CD14-positive monocyte (primary cell): ENCODE measurements around the gene CCDC50. TPM values are rescaled to one million over a fixed set of nuclear protein-coding genes. Genes with fewer than 3 reads are reported as not detected.

Experiments used
- DNase-seq, 3 donors: peaks; one replicate each; pipeline ENCODE4 v3.0.0-alpha.2; 2011 to 2022
- H2AFZ ChIP-seq: 2 replicates; pipeline ENCODE4 v1.6.0; 2012; ENCODE audit warnings: mild to moderate bottlenecking, low read depth, low read length, inconsistent platforms; ENCODE audit not compliant: insufficient read depth, poor library complexity, severe bottlenecking
- H3K27ac ChIP-seq, 2 donors: 1 replicate in 1 of 2; 2 replicates in 1 of 2; pipeline ENCODE4 v1.5.1; 2012 to 2013; ENCODE audit warnings: low read length in 2 of 2, control low read depth in 1 of 2, inconsistent platforms in 1 of 2, low read depth in 1 of 2, mild to moderate bottlenecking in 1 of 2
- H3K27me3 ChIP-seq, 2 donors: one replicate each; pipeline versions ENCODE4 v1.6.0 to v1.6.1; 2011 to 2013; ENCODE audit warnings: low read length in 2 of 2; ENCODE audit not compliant: control insufficient read depth in 2 of 2, insufficient read depth in 2 of 2
- H3K36me3 ChIP-seq, 2 donors: replicated peaks in 1 of 2; 1 replicate in 1 of 2; 2 replicates in 1 of 2; pipeline versions ENCODE4 v1.5.1 to v1.6.1; 2012 to 2013; ENCODE audit warnings: low read length in 2 of 2, control low read depth in 1 of 2, inconsistent platforms in 1 of 2, mild to moderate bottlenecking in 1 of 2; ENCODE audit not compliant: insufficient read depth in 2 of 2, control insufficient read depth in 1 of 2
- H3K4me1 ChIP-seq, 2 donors: 1 replicate in 1 of 2; 2 replicates in 1 of 2; pipeline versions ENCODE4 v1.5.1 to v1.6.1; 2012 to 2013; ENCODE audit warnings: low read length in 2 of 2, control low read depth in 1 of 2, inconsistent platforms in 1 of 2, mild to moderate bottlenecking in 1 of 2, moderate library complexity in 1 of 2; ENCODE audit not compliant: insufficient read depth in 2 of 2, control insufficient read depth in 1 of 2
- H3K4me2 ChIP-seq: replicated peaks from 2 replicates; pipeline ENCODE3; 2012; ENCODE audit warnings: low read length, moderate library complexity, mild to moderate bottlenecking; ENCODE audit not compliant: poor library complexity, severe bottlenecking; ENCODE audit errors: extremely low read depth
- H3K4me3 ChIP-seq, 3 experiments: fragments of 200-600 bp in 1 of 3; sonication (generic) in 1 of 3; replicated peaks in 1 of 3; 1 replicate in 2 of 3; 2 replicates in 1 of 3; pipeline ENCODE4 v1.5.1; 2011 to 2013; ENCODE audit warnings: low read length in 3 of 3, mild to moderate bottlenecking in 3 of 3, control low read depth in 2 of 3, low read depth in 2 of 3, inconsistent platforms in 1 of 3, moderate library complexity in 1 of 3
- H3K79me2 ChIP-seq: 2 replicates; pipeline ENCODE4 v1.6.0; 2012; ENCODE audit warnings: mild to moderate bottlenecking, control low read depth, inconsistent platforms, low read length, moderate library complexity; ENCODE audit not compliant: insufficient read depth
- H3K9ac ChIP-seq: 2 replicates; pipeline ENCODE4 v1.6.0; 2017; ENCODE audit warnings: low read length, mild to moderate bottlenecking; ENCODE audit not compliant: insufficient read depth, poor library complexity, severe bottlenecking
- H3K9me3 ChIP-seq, 2 donors: replicated peaks in 1 of 2; 1 replicate in 1 of 2; 2 replicates in 1 of 2; pipeline versions ENCODE4 v1.5.1 to v1.6.1; 2012 to 2013; ENCODE audit warnings: low read length in 2 of 2, control low read depth in 1 of 2; ENCODE audit not compliant: control insufficient read depth in 1 of 2, insufficient read depth in 1 of 2
- H4K20me1 ChIP-seq: 2 replicates; pipeline ENCODE4 v1.6.0; 2012; ENCODE audit warnings: mild to moderate bottlenecking, low read length, control low read depth, moderate library complexity; ENCODE audit not compliant: insufficient read depth
- H3K27ac Mint-ChIP-seq, 7 donors: one replicate each; pipeline ENCODE4 v1.8.0; 2020; ENCODE audit warnings: mild to moderate bottlenecking in 7 of 7, mixed read lengths in 7 of 7, moderate library complexity in 6 of 7, inconsistent platforms in 2 of 7
- H3K27me3 Mint-ChIP-seq, 3 donors: one replicate each; pipeline ENCODE4 v1.8.0; 2021 to 2022; ENCODE audit warnings: low read depth in 3 of 3, mild to moderate bottlenecking in 3 of 3, mixed read lengths in 3 of 3, moderate library complexity in 3 of 3, inconsistent platforms in 1 of 3
- H3K36me3 Mint-ChIP-seq, 2 donors: one replicate each; pipeline ENCODE4 v1.8.0; 2020; ENCODE audit warnings: mixed read lengths in 2 of 2, inconsistent platforms in 1 of 2, mild to moderate bottlenecking in 1 of 2
- H3K4me1 Mint-ChIP-seq: one replicate; pipeline ENCODE4 v1.8.0; 2020; ENCODE audit warnings: mild to moderate bottlenecking, mixed read lengths
- H3K4me3 Mint-ChIP-seq, 2 donors: one replicate each; pipeline ENCODE4 v1.8.0; 2020; ENCODE audit warnings: mild to moderate bottlenecking in 2 of 2, mixed read lengths in 2 of 2, moderate library complexity in 1 of 2
- H3K9me3 Mint-ChIP-seq, 7 donors: one replicate each; pipeline ENCODE4 v1.8.0; 2020 to 2022; ENCODE audit warnings: mixed read lengths in 7 of 7, mild to moderate bottlenecking in 6 of 7, moderate library complexity in 6 of 7, inconsistent platforms in 2 of 7
- CTCF ChIP-seq: fragments of 200-600 bp; IDR thresholded peaks from one replicate; pipeline ENCODE4 v1.8.0; 2022; ENCODE audit warnings: antibody characterized with exemption, mild to moderate bottlenecking
- WGBS: methylation state at CpG from one replicate; pipeline ENCODE4 v1.1.5; 2013; ENCODE audit warnings: missing lambda C conversion rate; ENCODE audit not compliant: insufficient coverage; 5-methylcytosine and 5-hydroxymethylcytosine counted together
- intact Hi-C, 2 donors: fragments of 100-400 bp; cut with micrococcal nuclease; formaldehyde crosslinking; loops; one replicate each; pipeline versions ENCODE4 v1.15.0 to v1.15.1; 2023
- polyA plus RNA-seq, 3 donors: library from polyadenylated mRNA; depleted of rRNA in 1 of 3; unstranded in 2 of 3; stranded (reverse) in 1 of 3; fragments of 300-500 nt in 2 of 3; fragments of >200 nt in 1 of 3; fragmentation: Illumina TruSeq in 2 of 3; gene quantifications; 1 replicate in 2 of 3; 2 replicates in 1 of 3; pipeline ENCODE4 v1.2.3, GENCODE V29; 2012 to 2021

CCDC50 gene
- polyA plus RNA-seq, 3 donors = 13.3 to 29.2 (median 25.8) TPM

- intact Hi-C loops = no loop called here
- no peak for DNase-seq
- H3K79me2 ChIP-seq = no peaks in the 10 kb centered on the region
- no peaks in the 10 kb centered on the region for H3K36me3 ChIP-seq
- no peaks in the 10 kb centered on the region for H3K27me3 ChIP-seq
- no peaks in the 10 kb centered on the region for H3K36me3 Mint-ChIP-seq
- no peaks in the 10 kb centered on the region for H4K20me1 ChIP-seq
- H3K27ac ChIP-seq = no peak overlapping the region
- no peaks in the 10 kb centered on the region for H3K4me1 ChIP-seq
- H3K4me3 Mint-ChIP-seq = no peak overlapping the region
- H3K4me2 ChIP-seq = no peak overlapping the region
- peaks cover 0 to 2% (median 0%) of the 10 kb centered on the region in 3 donors for H3K27me3 Mint-ChIP-seq
- no CpG with 5 or more reads among the region's 1 CpG for WGBS
- no peaks in the 10 kb centered on the region for H3K4me1 Mint-ChIP-seq
- TF ChIP-seq CTCF = no peak
- no peak overlapping the region for H3K9ac ChIP-seq
- H3K9me3 Mint-ChIP-seq = no peaks in the 10 kb centered on the region
- no peak overlapping the region for H3K27ac Mint-ChIP-seq
- H3K9me3 ChIP-seq = no peaks in the 10 kb centered on the region
- H3K4me3 ChIP-seq = no peak overlapping the region
- H2AFZ ChIP-seq = no peak overlapping the region
Observed at GRCh38 chr3:191428177-191428576, 99.0 kb downstream of the CCDC50 start.

GRCh38 chr3:191430103-191430502 lies 100.9 kb downstream of the CCDC50 start:
- no peaks in the 10 kb centered on the region for H3K79me2 ChIP-seq
- no peaks in the 10 kb centered on the region for H3K9me3 ChIP-seq
- no peak for TF ChIP-seq CTCF
- no peaks in the 10 kb centered on the region for H4K20me1 ChIP-seq
- H3K36me3 ChIP-seq = no peaks in the 10 kb centered on the region
- no peaks in the 10 kb centered on the region for H3K27me3 ChIP-seq
- no peak overlapping the region for H2AFZ ChIP-seq
- H3K9ac ChIP-seq = no peak overlapping the region
- H3K4me3 ChIP-seq = no peak overlapping the region
- no peaks in the 10 kb centered on the region for H3K4me1 ChIP-seq
- H3K36me3 Mint-ChIP-seq = no peaks in the 10 kb centered on the region
- intact Hi-C loops = no loop called here
- no peaks in the 10 kb centered on the region for H3K27me3 Mint-ChIP-seq
- no peaks in the 10 kb centered on the region for H3K4me1 Mint-ChIP-seq
- H3K27ac ChIP-seq = no peak overlapping the region
- H3K4me3 Mint-ChIP-seq = no peak overlapping the region
- no peak overlapping the region for H3K27ac Mint-ChIP-seq
- no peak for DNase-seq
- H3K4me2 ChIP-seq = no peak overlapping the region
- 100% methylated on average over 3 of the region's 4 CpGs for WGBS
- no peaks in the 10 kb centered on the region for H3K9me3 Mint-ChIP-seq
